NCI-H460 (cell line): ENCODE data around the gene EI24. TPM values are rescaled to one million over a fixed set of nuclear protein-coding genes. Genes with fewer than 3 reads are reported as not detected.

ENCODE experiments used
- DNase-seq: peaks from one replicate; pipeline ENCODE4 v3.0.0-alpha.2; 2016; ENCODE audit warnings: low read depth; ENCODE audit errors: extremely low read depth
- small RNA-seq, 2 experiments: library from RNA; depleted of rRNA; stranded (forward); fragments of <200 nt; gene quantifications; one replicate each; pipeline ENCODE3, GENCODE V24; 2014
- total RNA-seq: library from RNA; depleted of rRNA; stranded (reverse); fragments of >200 nt; shearing (Covaris generic); gene quantifications from 2 replicates; pipeline ENCODE4 v1.2.3, GENCODE V29; 2014; rRNA removed

EI24 gene
- total RNA-seq, 1 experiment from 2014 or later: 103 TPM

DNA sequence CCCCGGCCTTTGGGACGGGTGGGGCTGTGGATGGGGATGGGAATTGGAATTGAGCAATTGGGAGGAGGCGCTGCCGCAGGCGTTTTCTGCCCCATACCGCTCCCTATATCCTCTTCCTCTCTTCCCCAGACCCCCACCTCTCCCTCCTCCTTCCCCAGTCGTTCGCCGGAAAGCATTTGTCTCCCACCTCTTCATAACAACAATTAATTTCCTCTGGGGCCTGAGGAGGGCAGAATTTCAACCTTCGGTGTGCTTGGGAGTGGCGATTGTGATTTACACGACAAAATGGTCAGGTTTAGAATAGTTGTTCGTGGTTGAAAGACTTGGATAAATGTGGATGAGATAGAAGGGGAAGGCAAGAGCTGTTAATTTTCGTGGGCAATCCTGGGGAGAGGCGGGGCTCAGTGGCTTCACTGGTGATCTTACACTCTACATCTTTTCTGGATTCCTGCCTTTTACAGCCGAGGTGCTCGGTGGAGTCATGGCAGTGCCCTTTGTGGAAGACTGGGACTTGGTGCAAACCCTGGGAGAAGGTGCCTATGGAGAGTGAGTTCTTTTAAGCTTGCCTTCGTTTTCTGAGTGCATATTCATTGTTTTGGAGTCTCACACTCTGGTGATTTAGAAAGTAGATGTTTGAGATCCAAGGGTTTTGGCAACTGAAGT is 57.1 kb downstream of the EI24 start:
- no peak for DNase-seq

- DNase-seq: no peak
Measured at GRCh38 chr11:125627236-125627910, 58.1 kb downstream of the EI24 start.

Small RNA genes within 50 kb of the gene (small RNA-seq; reads per million reads assigned to genes)
- gene RNU6-1156P: 0 reads per million in 2 experiments

Other genes starting within 250 kb of the EI24 start
- 6.4 and 8.9 TPM in 2 replicates for gene FEZ1, start 73.2 kb upstream of the EI24 start, total RNA-seq
- 176 and 198 TPM in 2 replicates for gene STT3A, start 23.4 kb downstream of the EI24 start, total RNA-seq
- gene CHEK1, start 55.7 kb downstream of the EI24 start, total RNA-seq: 36.1 and 38.7 TPM in 2 replicates
- not detected in 2 replicates for gene ACRV1, start 111.4 kb downstream of the EI24 start, total RNA-seq
- gene PATE1, start 176.8 kb downstream of the EI24 start, total RNA-seq: not detected in 2 replicates
- gene PATE2, start 209.4 kb downstream of the EI24 start, total RNA-seq: not detected in 2 replicates
- gene PATE3, start 218.7 kb downstream of the EI24 start, total RNA-seq: not detected in 2 replicates